H9 (cell line): ENCODE measurements around the gene RPA1. TPM values are rescaled to one million over a fixed set of nuclear protein-coding genes. Genes with fewer than 3 reads are reported as not detected.
"Not testable (repeated sequence)": the region's sequence is repeated elsewhere in the genome, so short reads cannot be mapped to it uniquely, and the experiment has no call there.

ENCODE experiments used
- DNase-seq: peaks from one replicate; pipeline ENCODE4 v3.0.0-alpha.2; 2017
- H2AFZ ChIP-seq: one replicate; pipeline ENCODE4 v1.6.1; 2013; ENCODE audit warnings: mild to moderate bottlenecking, low read length, control low read depth, moderate library complexity
- H2AK5ac ChIP-seq: 2 replicates; pipeline ENCODE4 v1.6.1; 2013; ENCODE audit warnings: low read length, control low read depth, mixed read lengths; ENCODE audit not compliant: insufficient read length
- H2BK120ac ChIP-seq: one replicate; pipeline ENCODE4 v1.6.1; 2013; ENCODE audit warnings: low read depth, mild to moderate bottlenecking, low read length, control low read depth, inconsistent platforms; ENCODE audit not compliant: poor library complexity, severe bottlenecking
- H2BK12ac ChIP-seq: 2 replicates; pipeline ENCODE4 v1.6.1; 2013; ENCODE audit warnings: low read length, control low read depth, mixed read lengths, low read depth; ENCODE audit not compliant: insufficient read length
- H2BK15ac ChIP-seq: 2 replicates; pipeline ENCODE4 v1.6.1; 2013; ENCODE audit warnings: low read depth, low read length, control low read depth
- H2BK20ac ChIP-seq: one replicate; pipeline ENCODE4 v1.6.1; 2013; ENCODE audit warnings: low read depth, mild to moderate bottlenecking, low read length, control low read depth, inconsistent platforms; ENCODE audit not compliant: poor library complexity, severe bottlenecking
- H2BK5ac ChIP-seq: 2 replicates; pipeline ENCODE4 v1.6.1; 2013; ENCODE audit warnings: low read length, control low read depth, mixed read lengths; ENCODE audit not compliant: insufficient read length
- H3K14ac ChIP-seq: 2 replicates; pipeline ENCODE4 v1.6.1; 2013; ENCODE audit warnings: low read length, control low read depth; ENCODE audit not compliant: insufficient read depth
- H3K18ac ChIP-seq: 2 replicates; pipeline ENCODE4 v1.6.1; 2013; ENCODE audit warnings: low read depth, mild to moderate bottlenecking, mixed read lengths, low read length, control low read depth; ENCODE audit not compliant: insufficient read length
- H3K23ac ChIP-seq: 2 replicates; pipeline ENCODE4 v1.6.1; 2013; ENCODE audit warnings: low read length, control low read depth, mixed read lengths, low read depth; ENCODE audit not compliant: insufficient read length
- H3K23me2 ChIP-seq: 2 replicates; pipeline ENCODE4 v1.6.1; 2013; ENCODE audit warnings: low read depth, mild to moderate bottlenecking, mixed read lengths, low read length, control low read depth; ENCODE audit not compliant: insufficient read length, poor library complexity, severe bottlenecking
- H3K27ac ChIP-seq: 2 replicates; pipeline ENCODE4 v1.5.1; 2013; ENCODE audit warnings: low read length, control low read depth, mixed read lengths, low read depth; ENCODE audit not compliant: insufficient read length
- H3K27me3 ChIP-seq: 2 replicates; pipeline ENCODE4 v1.6.1; 2013; ENCODE audit warnings: low read length, control low read depth, inconsistent platforms; ENCODE audit not compliant: insufficient read depth
- H3K4ac ChIP-seq: 2 replicates; pipeline ENCODE4 v1.6.1; 2013; ENCODE audit warnings: low read depth, mild to moderate bottlenecking, control low read depth, inconsistent platforms, low read length, moderate library complexity
- H3K4me1 ChIP-seq: 2 replicates; pipeline ENCODE4 v1.6.1; 2013; ENCODE audit warnings: low read length, control low read depth, inconsistent platforms; ENCODE audit not compliant: insufficient read depth
- H3K4me2 ChIP-seq: 2 replicates; pipeline ENCODE4 v1.6.1; 2013; ENCODE audit warnings: low read length, control low read depth, mixed read lengths; ENCODE audit not compliant: insufficient read length, insufficient read depth
- H3K56ac ChIP-seq: 2 replicates; pipeline ENCODE4 v1.6.1; 2013; ENCODE audit warnings: low read depth, mild to moderate bottlenecking, mixed read lengths, low read length, control low read depth; ENCODE audit not compliant: insufficient read length
- H3K79me1 ChIP-seq: 2 replicates; pipeline ENCODE4 v1.6.1; 2013; ENCODE audit warnings: low read depth, mild to moderate bottlenecking, moderate library complexity, low read length, control low read depth, inconsistent platforms; ENCODE audit not compliant: insufficient read depth, poor library complexity, severe bottlenecking
- H3K79me2 ChIP-seq: 2 replicates; pipeline ENCODE4 v1.6.1; 2013; ENCODE audit warnings: low read length, control low read depth, inconsistent platforms; ENCODE audit not compliant: insufficient read depth
- H3K9ac ChIP-seq: 2 replicates; pipeline ENCODE4 v1.6.1; 2013; ENCODE audit warnings: low read length, control low read depth, mixed read lengths; ENCODE audit not compliant: insufficient read length; ENCODE audit errors: extremely low read depth
- H3K9me3 ChIP-seq: one replicate; pipeline ENCODE4 v1.6.1; 2013; ENCODE audit warnings: low read depth, low read length, inconsistent platforms; ENCODE audit not compliant: control insufficient read depth
- H3T11ph ChIP-seq: one replicate; pipeline ENCODE4 v1.6.1; 2013; ENCODE audit warnings: mild to moderate bottlenecking, low read length, control low read depth, inconsistent platforms
- H4K20me1 ChIP-seq: one replicate; pipeline ENCODE4 v1.6.1; 2013; ENCODE audit not compliant: control insufficient read depth, insufficient read length, insufficient read depth
- H4K5ac ChIP-seq: 2 replicates; pipeline ENCODE4 v1.6.1; 2013; ENCODE audit warnings: low read depth, mild to moderate bottlenecking, mixed read lengths, low read length, control low read depth; ENCODE audit not compliant: insufficient read length
- H4K8ac ChIP-seq: replicated peaks from 2 replicates; pipeline ENCODE4 v1.6.1; 2013; ENCODE audit warnings: low read length, control low read depth, mixed read lengths, low read depth; ENCODE audit not compliant: insufficient read length
- H4K91ac ChIP-seq: 2 replicates; pipeline ENCODE4 v1.6.1; 2013; ENCODE audit warnings: low read depth, mild to moderate bottlenecking, moderate library complexity, mixed read lengths, low read length, control low read depth; ENCODE audit not compliant: insufficient read length
- H3K27ac Mint-ChIP-seq, 3 experiments: 2 replicates in 2 of 3; 3 replicates in 1 of 3; pipeline ENCODE4 v1.8.0; 2020 to 2021; ENCODE audit warnings: mixed read lengths in 3 of 3, mild to moderate bottlenecking in 1 of 3, moderate library complexity in 1 of 3
- H3K27me3 Mint-ChIP-seq: 2 replicates; pipeline ENCODE4 v1.8.0; 2021; ENCODE audit warnings: low read depth, mild to moderate bottlenecking, moderate library complexity, mixed read lengths
- H3K36me3 Mint-ChIP-seq, 3 experiments: 2 replicates in 2 of 3; 3 replicates in 1 of 3; pipeline ENCODE4 v1.8.0; 2020 to 2021; ENCODE audit warnings: low read depth in 3 of 3, mixed read lengths in 3 of 3; ENCODE audit not compliant: insufficient read depth in 1 of 3
- H3K4me1 Mint-ChIP-seq, 2 experiments: 2 replicates each; pipeline ENCODE4 v1.8.0; 2020; ENCODE audit warnings: mixed read lengths in 2 of 2
- H3K4me3 Mint-ChIP-seq, 2 experiments: 2 replicates in 1 of 2; 3 replicates in 1 of 2; pipeline ENCODE4 v1.8.0; 2020 to 2021; ENCODE audit warnings: mild to moderate bottlenecking in 2 of 2, mixed read lengths in 2 of 2, moderate library complexity in 1 of 2
- H3K9me3 Mint-ChIP-seq, 2 experiments: 2 replicates in 1 of 2; 3 replicates in 1 of 2; pipeline ENCODE4 v1.8.0; 2020; ENCODE audit warnings: mild to moderate bottlenecking in 2 of 2, mixed read lengths in 2 of 2, moderate library complexity in 1 of 2
- CTCF ChIP-seq: fragments of 200-600 bp; sonication (generic); conservative IDR thresholded peaks from 3 replicates; pipeline ENCODE4 v1.8.0; 2021; ENCODE audit warnings: antibody characterized with exemption, mild to moderate bottlenecking
- WGBS: extraction: QIAGEN DNeasy Blood & Tissue Kit; methylation state at CpG from one replicate; pipeline ENCODE4 v1.1.7; 2013; ENCODE audit warnings: missing lambda C conversion rate, low lambda C conversion rate, mixed read lengths; ENCODE audit not compliant: insufficient read length; ENCODE audit errors: extremely low coverage; 5-methylcytosine and 5-hydroxymethylcytosine counted together
- total RNA-seq: library from RNA; stranded (reverse); gene quantifications from 2 replicates; pipeline ENCODE4 v1.2.1, GENCODE V29; 2021

Gene RPA1
- total RNA-seq, 1 experiment from 2014 or later: 215 TPM

- Histone ChIP-seq H3K79me1 (no peaks in the 10 kb centered on the region), H3K18ac (no peak overlapping the region)
- peaks cover 28 to 87% (median 75%) of the 10 kb centered on the region in 3 experiments for H3K36me3 Mint-ChIP-seq
Observed at GRCh38 chr17:1894753-1895339, 65.0 kb downstream of the RPA1 start.

GRCh38 chr17:1895479-1895878 lies 65.7 kb downstream of the RPA1 start:
- not testable (repeated sequence) for H3K14ac ChIP-seq, H3K27ac Mint-ChIP-seq, H3K4me1 Mint-ChIP-seq, H3K9me3 ChIP-seq, H4K20me1 ChIP-seq, H3K4me2 ChIP-seq, H2AK5ac ChIP-seq, H3K9ac ChIP-seq, H3K4me3 Mint-ChIP-seq, H3K56ac ChIP-seq, H3K27me3 Mint-ChIP-seq, H2AFZ ChIP-seq, H3T11ph ChIP-seq, H2BK20ac ChIP-seq, H2BK5ac ChIP-seq, H3K4ac ChIP-seq, H3K27me3 ChIP-seq, H3K9me3 Mint-ChIP-seq, H4K91ac ChIP-seq, H4K8ac ChIP-seq, H4K5ac ChIP-seq, H3K79me1 ChIP-seq, H3K23me2 ChIP-seq, H3K27ac ChIP-seq, H2BK15ac ChIP-seq, H2BK12ac ChIP-seq, H3K23ac ChIP-seq, H3K79me2 ChIP-seq, DNase-seq, H3K18ac ChIP-seq, H2BK120ac ChIP-seq, H3K4me1 ChIP-seq
- WGBS: no CpG with 5 or more reads among the region's 11 CpGs
- peaks cover 28 to 83% (median 75%) of the 10 kb centered on the region in 3 experiments for H3K36me3 Mint-ChIP-seq

More at GRCh38 chr17:1894753-1895339, 65.0 kb downstream of the RPA1 start:
- Mint-ChIP-seq H3K9me3 (no peaks in the 10 kb centered on the region), H3K27ac (no peak overlapping the region), H3K4me3 (no peak overlapping the region), H3K27me3 (no peaks in the 10 kb centered on the region), H3K4me1 (no peaks in the 10 kb centered on the region)
- Histone ChIP-seq H4K91ac (no peak overlapping the region), H3K14ac (no peak overlapping the region), H4K8ac (no peak overlapping the region), H3K27me3 (no peaks in the 10 kb centered on the region), H3K4ac (no peak overlapping the region), H4K20me1 (no peaks in the 10 kb centered on the region), H3K9ac (no peak overlapping the region), H3K56ac (no peak overlapping the region), H2BK120ac (no peak overlapping the region), H2BK15ac (no peak overlapping the region), H2AFZ (no peak overlapping the region), H2BK5ac (no peak overlapping the region), H3K4me1 (no peaks in the 10 kb centered on the region), H3K4me2 (no peak overlapping the region), H2BK20ac (no peak overlapping the region), H3T11ph (no peak overlapping the region), H4K5ac (no peak overlapping the region), H3K27ac (no peak overlapping the region), H2BK12ac (no peak overlapping the region), H3K9me3 (no peaks in the 10 kb centered on the region), H3K23me2 (no peaks in the 10 kb centered on the region), H3K79me2 (no peaks in the 10 kb centered on the region), H2AK5ac (no peak overlapping the region), H3K23ac (no peak overlapping the region)
- no peak for DNase-seq
- no peak for TF ChIP-seq CTCF
- WGBS: no CpG with 5 or more reads among the region's 7 CpGs
